ENCODE measurements around the gene RNF220. TPM values are rescaled to one million over a fixed set of nuclear protein-coding genes. Genes with fewer than 3 reads are reported as not detected.

RNF220 gene
- total and polyA plus RNA-seq, 9 donors: 58.0 to 101 (median 64.7) TPM

DNA sequence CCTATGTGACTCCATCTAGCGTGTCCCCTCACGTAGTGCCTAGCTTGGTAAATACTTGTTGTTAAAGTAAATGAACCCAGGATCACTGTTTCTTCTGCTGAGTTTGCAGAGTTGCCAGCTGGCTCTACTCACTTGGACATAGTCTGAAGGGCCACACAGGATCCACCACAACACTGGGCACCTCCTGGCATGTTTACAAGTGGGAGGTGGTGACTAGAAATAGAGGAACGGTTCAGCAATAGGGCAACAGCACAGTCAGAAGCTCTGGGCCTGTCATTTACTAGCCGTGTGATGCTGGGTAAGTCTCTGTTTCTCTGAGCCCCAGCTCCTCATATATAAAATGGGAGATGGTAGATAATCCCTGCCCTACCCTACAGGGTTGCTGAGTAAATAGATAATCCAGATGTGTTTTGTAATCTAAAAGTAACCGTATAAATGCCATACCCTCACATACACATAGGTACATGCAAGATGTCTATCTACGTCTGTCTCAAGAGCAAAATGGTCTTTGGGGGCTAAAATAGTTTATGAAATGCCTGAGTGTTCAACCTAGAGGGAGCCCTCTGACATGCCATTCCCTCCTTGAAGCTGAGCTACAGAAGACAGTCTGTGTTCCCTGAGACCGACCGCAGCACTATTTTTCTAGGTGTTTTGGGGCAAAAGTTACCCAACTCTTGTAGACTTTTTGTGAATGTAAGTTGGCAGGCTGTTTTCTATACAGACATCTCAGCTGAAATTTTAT lies 20.5 kb downstream of the RNF220 start:
- WGBS, 3 donors: 72 to 84% (median 75%) methylated on average over 8 of the region's 8 CpGs
- TF ChIP-seq POLR2A (IDR thresholded peaks at IDR 0.05): no peak
- no peak for TF ChIP-seq EP300 (IDR thresholded peaks at IDR 0.05)
- TF ChIP-seq, protein P1, sequence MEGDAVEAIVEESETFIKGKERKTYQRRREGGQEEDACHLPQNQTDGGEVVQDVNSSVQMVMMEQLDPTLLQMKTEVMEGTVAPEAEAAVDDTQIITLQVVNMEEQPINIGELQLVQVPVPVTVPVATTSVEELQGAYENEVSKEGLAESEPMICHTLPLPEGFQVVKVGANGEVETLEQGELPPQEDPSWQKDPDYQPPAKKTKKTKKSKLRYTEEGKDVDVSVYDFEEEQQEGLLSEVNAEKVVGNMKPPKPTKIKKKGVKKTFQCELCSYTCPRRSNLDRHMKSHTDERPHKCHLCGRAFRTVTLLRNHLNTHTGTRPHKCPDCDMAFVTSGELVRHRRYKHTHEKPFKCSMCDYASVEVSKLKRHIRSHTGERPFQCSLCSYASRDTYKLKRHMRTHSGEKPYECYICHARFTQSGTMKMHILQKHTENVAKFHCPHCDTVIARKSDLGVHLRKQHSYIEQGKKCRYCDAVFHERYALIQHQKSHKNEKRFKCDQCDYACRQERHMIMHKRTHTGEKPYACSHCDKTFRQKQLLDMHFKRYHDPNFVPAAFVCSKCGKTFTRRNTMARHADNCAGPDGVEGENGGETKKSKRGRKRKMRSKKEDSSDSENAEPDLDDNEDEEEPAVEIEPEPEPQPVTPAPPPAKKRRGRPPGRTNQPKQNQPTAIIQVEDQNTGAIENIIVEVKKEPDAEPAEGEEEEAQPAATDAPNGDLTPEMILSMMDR (IDR thresholded peaks at IDR 0.05): no peak
- H3K27me3 ChIP-seq: no peaks in the 10 kb centered on the region
- no peak overlapping the region for H3K27ac ChIP-seq
- H3K9me3 ChIP-seq: no peaks in the 10 kb centered on the region
- H3K4me1 ChIP-seq (ENCODE audit: insufficient read depth): peaks cover 3% of the 10 kb centered on the region
- no peaks in the 10 kb centered on the region for H3K36me3 ChIP-seq
- no peak overlapping the region for H3K4me3 ChIP-seq
- intact Hi-C loops (cut with DNase I): no loop called here
- no peak for DNase-seq

DNA sequence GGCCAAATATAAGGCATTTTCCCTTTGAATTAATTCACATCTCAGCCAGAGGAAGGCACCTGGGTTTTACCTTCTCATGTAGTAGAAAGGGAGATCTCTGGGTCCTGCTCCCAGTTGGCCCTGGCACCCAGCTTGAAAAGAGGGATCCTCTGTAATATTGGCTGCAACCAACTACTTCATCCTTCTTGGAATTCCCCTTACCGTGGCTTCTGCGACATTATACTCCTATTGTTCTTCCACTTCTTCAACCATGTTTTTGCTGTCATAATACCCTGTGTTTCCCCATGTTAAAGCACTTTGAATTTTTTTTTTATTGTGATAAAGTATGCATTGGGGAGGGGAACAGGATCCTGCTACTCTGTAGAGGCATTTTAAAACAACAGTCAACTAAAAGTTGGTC lies 26.8 kb downstream of the RNF220 start:
- Histone ChIP-seq H3K27ac (no peak overlapping the region), H3K4me1 (ENCODE audit: insufficient read depth) (no peaks in the 10 kb centered on the region), H3K27me3 (no peaks in the 10 kb centered on the region), H3K9me3 (no peaks in the 10 kb centered on the region), H3K4me3 (no peak overlapping the region), H3K36me3 (no peaks in the 10 kb centered on the region)
- 73 to 86% (median 82%) methylated on average over 2 of the region's 2 CpGs for WGBS, 3 donors
- intact Hi-C loops (cut with DNase I): no loop called here
- TF ChIP-seq POLR2A (IDR thresholded peaks at IDR 0.05) (no peak), EP300 (IDR thresholded peaks at IDR 0.05) (no peak)
- TF ChIP-seq, protein P1 (IDR thresholded peaks at IDR 0.05): no peak
- DNase-seq: no peak

DNA sequence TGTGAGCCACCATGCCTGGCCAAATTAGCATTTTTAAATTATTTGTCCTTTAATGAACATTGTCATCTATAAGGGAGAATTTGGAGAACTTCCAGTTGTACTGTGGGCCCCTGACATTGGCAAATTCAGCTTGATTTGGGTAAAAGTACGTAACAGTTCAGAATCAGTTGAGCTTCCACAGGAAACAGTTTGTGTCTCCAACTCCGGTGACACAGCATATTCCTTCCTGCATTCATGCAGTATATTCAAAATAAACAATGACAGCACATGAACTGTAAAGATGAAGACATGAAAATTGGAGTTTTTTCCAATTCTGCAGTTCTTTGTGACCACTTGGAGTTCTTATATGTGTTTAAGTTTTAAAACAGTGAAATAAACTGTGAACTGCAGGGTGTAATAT lies 28.2 kb downstream of the RNF220 start:
- WGBS, 3 donors: 62 to 76% (median 68%) methylated on average over 2 of the region's 2 CpGs
- intact Hi-C loops (cut with DNase I): no loop called here
- TF ChIP-seq, protein P1 (IDR thresholded peaks at IDR 0.05): no peak
- TF ChIP-seq EP300 (IDR thresholded peaks at IDR 0.05) (no peak), POLR2A (IDR thresholded peaks at IDR 0.05) (no peak)
- Histone ChIP-seq H3K27me3 (no peaks in the 10 kb centered on the region), H3K36me3 (no peaks in the 10 kb centered on the region), H3K4me1 (ENCODE audit: insufficient read depth) (no peaks in the 10 kb centered on the region), H3K4me3 (no peak overlapping the region), H3K9me3 (no peaks in the 10 kb centered on the region), H3K27ac (no peak overlapping the region)
- DNase-seq: no peak

DNA sequence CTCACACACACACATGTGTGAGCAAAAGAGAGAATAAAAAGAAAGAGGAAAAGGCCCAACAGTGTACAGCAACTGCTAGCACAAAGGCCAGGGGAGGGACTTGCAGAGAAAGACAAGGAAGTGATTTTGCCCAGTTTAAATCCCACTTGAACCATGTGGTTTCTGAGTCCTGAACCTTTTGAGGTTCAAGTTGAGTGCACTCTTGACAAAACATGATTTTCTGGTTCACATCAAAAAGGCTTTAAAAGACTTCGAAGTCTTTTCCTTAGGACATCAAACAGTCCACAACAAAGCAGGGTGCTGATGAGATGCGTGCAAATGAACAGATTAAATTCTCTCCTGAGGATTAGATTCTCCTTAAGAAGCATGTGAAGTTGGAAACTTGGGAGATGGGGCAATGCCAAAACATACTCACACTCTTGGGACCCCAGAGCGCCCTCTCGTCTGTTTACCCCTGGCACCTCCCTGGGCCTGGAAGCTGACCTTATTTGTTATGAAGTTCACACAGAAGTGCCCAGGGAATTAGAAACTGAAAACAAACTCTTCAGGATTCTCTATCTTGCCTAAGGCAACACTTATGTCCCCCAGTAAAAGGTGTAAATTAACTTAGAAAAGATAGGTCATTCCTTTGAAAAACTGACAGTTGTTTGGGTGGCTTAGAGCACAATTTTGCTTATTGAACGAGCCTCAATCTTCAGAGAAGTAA lies 31.5 kb downstream of the RNF220 start:
- Histone ChIP-seq H3K9me3 (no peaks in the 10 kb centered on the region), H3K27ac (no peak overlapping the region), H3K36me3 (no peaks in the 10 kb centered on the region), H3K27me3 (no peaks in the 10 kb centered on the region), H3K4me3 (no peak overlapping the region), H3K4me1 (ENCODE audit: insufficient read depth) (no peaks in the 10 kb centered on the region)
- WGBS, 3 donors: 74 to 87% (median 76%) methylated on average over 5 of the region's 5 CpGs
- DNase-seq: no peak
- no peak for TF ChIP-seq EP300 (IDR thresholded peaks at IDR 0.05)
- TF ChIP-seq POLR2A (IDR thresholded peaks at IDR 0.05): no peak
- TF ChIP-seq, protein P1 (IDR thresholded peaks at IDR 0.05): no peak
- intact Hi-C loops (cut with DNase I): no loop called here
